SK-N-SH treated with all-trans-retinoic acid at 6 μM for 48 hours (cell line): ENCODE data around the gene IFT57.

Experiments
- ATAC-seq: fragments of 200-7000 bp; cut with Tn5 transposase; 3 replicates; pipeline ENCODE4 v1.9.1; 2020; ENCODE audit warnings: mild to moderate bottlenecking, moderate library complexity
- ARNTL ChIP-seq: fragments of 450-650 bp; formaldehyde crosslinking; IDR thresholded peaks from 2 replicates; pipeline ENCODE4 v1.5.0; 2020; ENCODE audit warnings: low read depth, mild to moderate bottlenecking, moderate library complexity, borderline replicate concordance
- BACH2 ChIP-seq: fragments of 250-450 bp; sonication (Bioruptor Pico); IDR thresholded peaks from 2 replicates; pipeline ENCODE4 v1.9.0; 2021; ENCODE audit warnings: mild to moderate bottlenecking, borderline replicate concordance
- CREB5 ChIP-seq: fragments of 250-450 bp; sonication (Bioruptor Pico); IDR thresholded peaks from 2 replicates; pipeline ENCODE4 v1.5.1; 2020; ENCODE audit warnings: low read depth, mild to moderate bottlenecking, moderate library complexity
- CSDC2 ChIP-seq: fragments of 250-450 bp; sonication (Bioruptor Pico); IDR thresholded peaks from 2 replicates; pipeline ENCODE4 v1.5.0; 2020; ENCODE audit warnings: mild to moderate bottlenecking, moderate library complexity
- CSRNP3 ChIP-seq: fragments of 250-450 bp; sonication (Bioruptor Pico); IDR thresholded peaks from 2 replicates; pipeline ENCODE4 v1.5.1; 2021; ENCODE audit warnings: mild to moderate bottlenecking, moderate library complexity
- GLIS3 ChIP-seq: fragments of 250-450 bp; sonication (Bioruptor Pico); IDR thresholded peaks from 2 replicates; pipeline ENCODE4 v1.5.0; 2020; ENCODE audit warnings: mild to moderate bottlenecking, moderate library complexity
- ISL1 ChIP-seq: fragments of 250-450 bp; sonication (Bioruptor Pico); IDR thresholded peaks from 2 replicates; pipeline ENCODE4 v2.1.2; 2022; ENCODE audit warnings: mild to moderate bottlenecking, moderate library complexity
- OSR1 ChIP-seq: fragments of 250-450 bp; sonication (Bioruptor Pico); IDR thresholded peaks from 2 replicates; pipeline ENCODE4 v1.8.0; 2022; ENCODE audit warnings: moderate library complexity, mild to moderate bottlenecking, inconsistent platforms
- PATZ1 ChIP-seq: fragments of 250-450 bp; sonication (Bioruptor Pico); IDR thresholded peaks from 2 replicates; pipeline ENCODE4 v1.8.0; 2020; ENCODE audit warnings: mild to moderate bottlenecking, moderate library complexity, borderline replicate concordance
- POU6F1 ChIP-seq: fragments of 250-450 bp; sonication (Bioruptor Pico); IDR thresholded peaks from 2 replicates; pipeline ENCODE4 v1.8.0; 2021; ENCODE audit warnings: low read depth, mild to moderate bottlenecking, moderate library complexity, borderline replicate concordance
- PPARA ChIP-seq: fragments of 250-450 bp; sonication (Bioruptor Pico); IDR thresholded peaks from 2 replicates; pipeline ENCODE4 v1.5.0; 2020; ENCODE audit warnings: mild to moderate bottlenecking, borderline replicate concordance
- SNAI2 ChIP-seq: fragments of 250-450 bp; sonication (Bioruptor Pico); IDR thresholded peaks from 2 replicates; pipeline ENCODE4 v1.5.0; 2020; ENCODE audit warnings: mild to moderate bottlenecking, moderate library complexity
- TCF4 ChIP-seq: fragments of 250-450 bp; sonication (Bioruptor Pico); IDR thresholded peaks from 2 replicates; pipeline ENCODE4 v1.8.0; 2021; ENCODE audit warnings: mild to moderate bottlenecking, moderate library complexity, borderline replicate concordance
- TSHZ2 ChIP-seq: fragments of 250-450 bp; sonication (Bioruptor Pico); IDR thresholded peaks from 2 replicates; pipeline ENCODE4 v1.5.0; 2020; ENCODE audit warnings: mild to moderate bottlenecking, moderate library complexity
- ZC3H10 ChIP-seq: fragments of 250-450 bp; sonication (Bioruptor Pico); IDR thresholded peaks from 2 replicates; pipeline ENCODE4 v1.5.1; 2021; ENCODE audit warnings: mild to moderate bottlenecking, moderate library complexity
- ZFP3 ChIP-seq: fragments of 250-450 bp; sonication (Bioruptor Pico); IDR thresholded peaks from 2 replicates; pipeline ENCODE4 v1.5.0; 2020; ENCODE audit warnings: mild to moderate bottlenecking, moderate library complexity
- ZFP30 ChIP-seq: fragments of 450-650 bp; formaldehyde crosslinking; IDR thresholded peaks from 2 replicates; pipeline ENCODE4 v1.5.0; 2022; ENCODE audit warnings: mild to moderate bottlenecking, moderate library complexity
- ZNF70 ChIP-seq: fragments of 450-650 bp; formaldehyde crosslinking; IDR thresholded peaks from 2 replicates; pipeline ENCODE4 v1.5.0; 2020; ENCODE audit warnings: mild to moderate bottlenecking, moderate library complexity
- ZNF8 ChIP-seq: fragments of 450-650 bp; formaldehyde crosslinking; IDR thresholded peaks from 2 replicates; pipeline ENCODE4 v1.5.0; 2020; ENCODE audit warnings: mild to moderate bottlenecking, moderate library complexity

IFT57 gene

GRCh38 chr3:108146139-108146538 lies 76.1 kb downstream of the IFT57 start:
- TF ChIP-seq ZNF8 (CRISPR knock-in tag) (no peak), ISL1 (CRISPR knock-in tag) (no peak), BACH2 (CRISPR knock-in tag) (no peak), GLIS3 (CRISPR knock-in tag) (no peak)
- ATAC-seq: no peak

GRCh38 chr3:108145578-108145977 lies 76.6 kb downstream of the IFT57 start:
- no peak for ATAC-seq
- TF ChIP-seq TSHZ2 (CRISPR knock-in tag) (no peak), OSR1 (no peak), BACH2 (CRISPR knock-in tag) (no peak)

- TF ChIP-seq ZFP3 (no peak), TSHZ2 (CRISPR knock-in tag) (no peak), PATZ1 (CRISPR knock-in tag) (no peak), TCF4 (CRISPR knock-in tag) (no peak), ZFP30 (CRISPR knock-in tag) (no peak), ISL1 (CRISPR knock-in tag) (no peak), SNAI2 (CRISPR knock-in tag) (no peak), CSDC2 (no peak), ZC3H10 (no peak), PPARA (no peak), ZNF8 (CRISPR knock-in tag) (no peak), ARNTL (CRISPR knock-in tag) (no peak)
- no peak for ATAC-seq
Measured at GRCh38 chr3:108137460-108137814, 84.8 kb downstream of the IFT57 start.

- TF ChIP-seq ISL1 (CRISPR knock-in tag) (no peak), CSRNP3 (no peak), ZFP3 (no peak), BACH2 (CRISPR knock-in tag) (no peak), GLIS3 (CRISPR knock-in tag) (no peak), OSR1 (no peak), PATZ1 (CRISPR knock-in tag) (no peak), CREB5 (no peak), POU6F1 (CRISPR knock-in tag) (no peak), ZNF70 (no peak), ZNF8 (CRISPR knock-in tag) (no peak), CSDC2 (no peak)
- ATAC-seq: no peak
Measured at GRCh38 chr3:108136561-108137459, 85.4 kb downstream of the IFT57 start.
